ENCODE measurements around the gene LRP8.

- no peak for TF ChIP-seq CTCF (IDR thresholded peaks at IDR 0.05)
- no peak for TF ChIP-seq EZH2 (IDR thresholded peaks at IDR 0.05)
- no peak for TF ChIP-seq EZH2phosphoT487 (IDR thresholded peaks at IDR 0.05)
Measured at GRCh38 chr1:53326088-53326597, 1.7 kb downstream of the LRP8 start.
